ENCODE results near the gene SYNPO2. TPM values are rescaled to one million over a fixed set of nuclear protein-coding genes. Genes with fewer than 3 reads are reported as not detected.

The SYNPO2 gene
- total RNA-seq, 1 experiment from 2014 or later, result 0.28 TPM

GRCh38 chr4:119038116-119038841, 149.6 kb downstream of the SYNPO2 start:
- ChIA-PET POLR2A (no interaction called here), CTCF (no interaction called here)
- H3K27ac ChIP-seq (ENCODE audit: low read length), result no peak overlapping the region
- no peaks in the 10 kb centered on the region for H3K9me3 ChIP-seq (ENCODE audit: control insufficient read depth, insufficient read depth, low read depth, low read length)
- no peak for DNase-seq (ENCODE audit: low read depth, low spot score)
- H3K27me3 ChIP-seq (ENCODE audit: control insufficient read depth, insufficient read depth, low read length), result no peaks in the 10 kb centered on the region
- no peaks in the 10 kb centered on the region for H3K4me1 ChIP-seq (ENCODE audit: control insufficient read depth, insufficient read depth, low read length)
- no peak overlapping the region for H3K4me3 ChIP-seq (ENCODE audit: low read depth in 2 of 2, low read length in 2 of 2)
- no TSS peak for BruUV-seq (replicated peaks)
- intact Hi-C loops (cut with micrococcal nuclease; ENCODE audit: unreplicated experiment), result no loop called here
- H3K36me3 ChIP-seq (ENCODE audit: control insufficient read depth, insufficient read depth, low read length), result no peaks in the 10 kb centered on the region
- TF ChIP-seq CTCF (IDR thresholded peaks at IDR 0.05), result no peak
- TF ChIP-seq SIN3A (IDR thresholded peaks at IDR 0.05; ENCODE audit: borderline replicate concordance, insufficient read depth, low read depth, low read length), result no peak
- TF ChIP-seq REST (IDR thresholded peaks at IDR 0.05; ENCODE audit: insufficient read depth in 1 of 2, low read depth in 2 of 2, low read length in 1 of 2), result no peak
- TF ChIP-seq POLR2AphosphoS5 (IDR thresholded peaks at IDR 0.05; ENCODE audit: low read depth, low read length), result no peak
- in situ Hi-C loops (cut with HindIII; ENCODE audit: low pct_unique_long_range_greater_than_20kb, low sequenced_read_pairs), result no loop called here
- ATAC-seq, result no peak

- intact Hi-C loops (cut with micrococcal nuclease; ENCODE audit: unreplicated experiment), result no loop called here
- ATAC-seq (no peak), DNase-seq (ENCODE audit: low read depth, low spot score) (no peak)
- Histone ChIP-seq H3K4me1 (ENCODE audit: control insufficient read depth, insufficient read depth, low read length) (no peaks in the 10 kb centered on the region), H3K9me3 (ENCODE audit: control insufficient read depth, insufficient read depth, low read depth, low read length) (no peaks in the 10 kb centered on the region), H3K27me3 (ENCODE audit: control insufficient read depth, insufficient read depth, low read length) (no peaks in the 10 kb centered on the region), H3K27ac (ENCODE audit: low read length) (no peak overlapping the region), H3K4me3 (ENCODE audit: low read depth in 2 of 2, low read length in 2 of 2) (no peak overlapping the region), H3K36me3 (ENCODE audit: control insufficient read depth, insufficient read depth, low read length) (no peaks in the 10 kb centered on the region)
- BruUV-seq (replicated peaks), result no TSS peak
- TF ChIP-seq POLR2AphosphoS5 (IDR thresholded peaks at IDR 0.05; ENCODE audit: low read depth, low read length) (no peak), CTCF (IDR thresholded peaks at IDR 0.05) (no peak), SIN3A (IDR thresholded peaks at IDR 0.05; ENCODE audit: borderline replicate concordance, insufficient read depth, low read depth, low read length) (no peak), REST (IDR thresholded peaks at IDR 0.05; ENCODE audit: insufficient read depth in 1 of 2, low read depth in 2 of 2, low read length in 1 of 2) (no peak), TCF7L2 (IDR thresholded peaks at IDR 0.05; ENCODE audit: low read depth, low read length) (no peak)
- ChIA-PET CTCF (no interaction called here), POLR2A (no interaction called here)
- in situ Hi-C loops (cut with HindIII; ENCODE audit: low pct_unique_long_range_greater_than_20kb, low sequenced_read_pairs), result no loop called here
Observed at GRCh38 chr4:119039160-119039559, 150.5 kb downstream of the SYNPO2 start.
